Transverse colon (tissue), 4 donors: Measurements from ENCODE around the gene PCIF1. TPM values are rescaled to one million over a fixed set of nuclear protein-coding genes. Genes with fewer than 3 reads are reported as not detected.

Source experiments
- DNase-seq: peaks from one replicate; pipeline ENCODE4 v3.0.0-alpha.2; 2019
- H3K27ac ChIP-seq, 4 donors: fragments of 200-600 bp; sonication (generic); 2 replicates each; pipeline ENCODE4 v1.5.1; 2016 to 2018; ENCODE audit warnings: inconsistent platforms in 4 of 4
- H3K27me3 ChIP-seq: fragments of 200-600 bp; sonication (generic); 2 replicates; pipeline ENCODE4 v1.5.1; 2017; ENCODE audit warnings: inconsistent platforms
- H3K36me3 ChIP-seq, 4 donors: fragments of 200-600 bp; sonication (generic); 2 replicates each; pipeline ENCODE4 v1.5.1; 2017 to 2019; ENCODE audit warnings: inconsistent platforms in 4 of 4
- H3K4me1 ChIP-seq, 4 donors: fragments of 200-600 bp; sonication (generic); 2 replicates each; pipeline ENCODE4 v1.5.1; 2017 to 2020; ENCODE audit warnings: inconsistent platforms in 4 of 4
- H3K4me3 ChIP-seq, 4 donors: fragments of 200-600 bp; sonication (generic); 1 replicate in 1 of 4; 2 replicates in 3 of 4; pipeline versions ENCODE4 v1.5.1 to v1.6.1; 2017 to 2019; ENCODE audit warnings: inconsistent platforms in 4 of 4
- H3K9me3 ChIP-seq, 2 donors: fragments of 200-600 bp; sonication (generic); 2 replicates each; pipeline ENCODE4 v1.5.1; 2017 to 2019; ENCODE audit warnings: inconsistent platforms in 2 of 2
- CTCF ChIP-seq, 5 experiments: fragments of 200-600 bp in 3 of 5; fragments of 450-650 bp in 2 of 5; sonication (generic) in 3 of 5; IDR thresholded peaks; 1 replicate in 2 of 5; 2 replicates in 3 of 5; pipeline ENCODE4 v1.5.1; 2016 to 2017; ENCODE audit warnings: antibody characterized with exemption in 5 of 5, inconsistent platforms in 3 of 5, mild to moderate bottlenecking in 2 of 5, moderate library complexity in 1 of 5
- EP300 ChIP-seq: sonication (generic); formaldehyde crosslinking; IDR thresholded peaks from one replicate; pipeline ENCODE4 v1.6.1; 2017; ENCODE audit warnings: antibody characterized with exemption, low read depth
- POLR2A ChIP-seq: fragments of 450-650 bp; IDR thresholded peaks from one replicate; pipeline ENCODE4 v1.6.1; 2016; ENCODE audit warnings: antibody characterized with exemption, mild to moderate bottlenecking, moderate library complexity
- POLR2AphosphoS5 ChIP-seq, 3 donors: sonication (generic); formaldehyde crosslinking; IDR thresholded peaks; one replicate each; pipeline ENCODE4 v1.6.1; 2016; ENCODE audit warnings: antibody characterized with exemption in 3 of 3
- WGBS, 2 donors: methylation state at CpG; one replicate each; pipeline ENCODE4 v1.1.5; 2018; ENCODE audit warnings: low coverage in 1 of 2; 5-methylcytosine and 5-hydroxymethylcytosine counted together
- in situ Hi-C, 4 donors: fragments of 200-750 bp; cut with MboI; loops; one replicate each; pipeline versions ENCODE4 v1.15.0 to v1.15.1; 2017; ENCODE audit warnings: low sequenced_read_pairs in 3 of 4, low pct_ligation_motif_present in 1 of 4, low pct_unique_long_range_greater_than_20kb in 1 of 4
- intact Hi-C: fragments of 100-400 bp; cut with DNase I; formaldehyde crosslinking; loops from one replicate; pipeline ENCODE4 v1.15.1; 2023; ENCODE audit warnings: low total_unique reads
- total RNA-seq, 4 donors: library from RNA; depleted of rRNA; stranded (reverse); fragments of >200 nt; gene quantifications; one replicate each; pipeline ENCODE4 v1.1.0, GENCODE V29; 2016

The PCIF1 gene
- total RNA-seq, 4 donors from 2014 or later: 23.5 to 52.0 (median 32.0) TPM

DNA sequence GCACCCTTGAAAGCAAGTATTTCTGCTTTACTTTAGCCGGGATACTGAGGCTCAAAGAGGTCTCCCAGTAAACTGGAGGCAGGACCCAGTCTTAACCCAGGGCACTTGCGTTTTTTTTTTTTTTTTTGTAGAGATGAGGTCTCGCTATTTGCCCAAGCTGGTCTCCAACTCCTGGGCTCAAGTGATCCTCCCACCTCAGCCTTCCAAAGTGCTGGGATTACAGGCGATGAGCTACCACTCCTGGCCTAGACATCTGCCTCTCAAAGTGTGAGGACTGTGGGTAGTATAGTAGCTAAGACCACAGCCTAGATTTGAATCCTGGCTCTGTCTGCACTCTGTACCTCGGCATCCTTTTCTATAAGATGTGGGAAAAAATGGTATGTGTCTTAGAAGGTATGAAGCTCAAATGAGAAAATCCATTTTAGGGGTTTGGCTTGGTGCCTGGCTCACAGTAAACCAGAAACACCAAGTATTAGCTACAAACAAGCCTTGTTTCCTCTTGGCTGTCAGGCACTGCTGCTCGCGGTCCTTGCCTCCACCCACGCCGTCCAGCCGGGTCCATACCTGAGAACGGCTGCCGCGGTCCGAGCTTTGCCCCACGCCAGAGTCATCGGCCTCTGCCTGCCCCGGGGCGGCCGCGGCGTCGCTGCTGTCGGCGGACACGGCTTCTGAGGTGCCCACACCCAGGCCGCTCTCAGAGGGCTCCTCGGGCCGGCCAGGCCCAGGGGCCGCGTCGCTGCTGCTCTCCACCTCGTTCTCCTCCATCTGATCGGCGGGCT, 36.4 kb downstream of the PCIF1 start:
- DNase-seq: peak; percentile 41
- no peaks in the 10 kb centered on the region for H3K9me3 ChIP-seq
- intact Hi-C loops (loop anchor here (1.0 kb wide), 1 partner anchor 81 kb away; no protein-coding TSS in a partner anchor), in situ Hi-C loops (loop anchor here in 1 of 4 donors (25.0 kb wide), 1 partner anchor 159 kb away; the partner anchor contains the start of gene UBE2C)
- H3K27ac ChIP-seq: peak overlapping the region; percentile 94 to 97 (median 96)
- H3K4me1 ChIP-seq: peaks cover 18 to 24% (median 22%) of the 10 kb centered on the region in 4 donors
- peak overlapping the region; percentile 56 to 96 (median 82) for H3K4me3 ChIP-seq
- H3K36me3 ChIP-seq: peaks cover 0 to 20% (median 8%) of the 10 kb centered on the region in 4 donors
- 5 to 31% methylated on average over 4 to 32 of the region's 34 CpGs for WGBS, 2 donors
- TF ChIP-seq CTCF (IDR thresholded peaks at IDR 0.05): no peak
- no peak for TF ChIP-seq EP300
- TF ChIP-seq POLR2A: no peak
- TF ChIP-seq POLR2AphosphoS5 (IDR thresholded peaks at IDR 0.05): no peak
- no peaks in the 10 kb centered on the region for H3K27me3 ChIP-seq

DNA sequence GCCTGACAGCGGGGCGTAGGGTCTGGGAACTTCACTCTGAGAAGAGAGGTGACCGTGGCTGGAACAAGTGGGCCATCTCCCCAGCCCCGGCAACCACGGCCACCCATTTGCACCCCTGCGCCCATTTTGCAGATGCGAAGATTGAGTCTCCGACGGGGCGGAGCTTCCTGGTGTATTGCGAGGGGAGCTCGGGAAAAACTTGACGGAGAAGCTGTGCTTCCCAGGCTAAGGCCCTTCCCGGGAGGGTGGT, 36.9 kb downstream of the PCIF1 start:
- in situ Hi-C loops (loop anchor here in 1 of 4 donors (25.0 kb wide), 1 partner anchor 159 kb away; the partner anchor contains the start of gene UBE2C), intact Hi-C loops (loop anchor here (1.0 kb wide), 1 partner anchor 81 kb away; no protein-coding TSS in a partner anchor)
- no peak for DNase-seq
- TF ChIP-seq POLR2AphosphoS5 (IDR thresholded peaks at IDR 0.05) (no peak), EP300 (no peak), POLR2A (no peak), CTCF (IDR thresholded peaks at IDR 0.05) (no peak)
- Histone ChIP-seq H3K4me3 (peak overlapping the region; percentile 56 to 96 (median 82)), H3K36me3 (peaks cover 0 to 17% (median 7%) of the 10 kb centered on the region in 4 donors), H3K9me3 (no peaks in the 10 kb centered on the region), H3K27ac (peak overlapping the region; percentile 94 to 97 (median 96)), H3K27me3 (no peaks in the 10 kb centered on the region), H3K4me1 (peaks cover 18 to 24% (median 22%) of the 10 kb centered on the region in 4 donors)
- 7% methylated on average over 7 of the region's 14 CpGs; no CpG with 5 or more reads in 1 of the 2 donors for WGBS, 2 donors

DNA sequence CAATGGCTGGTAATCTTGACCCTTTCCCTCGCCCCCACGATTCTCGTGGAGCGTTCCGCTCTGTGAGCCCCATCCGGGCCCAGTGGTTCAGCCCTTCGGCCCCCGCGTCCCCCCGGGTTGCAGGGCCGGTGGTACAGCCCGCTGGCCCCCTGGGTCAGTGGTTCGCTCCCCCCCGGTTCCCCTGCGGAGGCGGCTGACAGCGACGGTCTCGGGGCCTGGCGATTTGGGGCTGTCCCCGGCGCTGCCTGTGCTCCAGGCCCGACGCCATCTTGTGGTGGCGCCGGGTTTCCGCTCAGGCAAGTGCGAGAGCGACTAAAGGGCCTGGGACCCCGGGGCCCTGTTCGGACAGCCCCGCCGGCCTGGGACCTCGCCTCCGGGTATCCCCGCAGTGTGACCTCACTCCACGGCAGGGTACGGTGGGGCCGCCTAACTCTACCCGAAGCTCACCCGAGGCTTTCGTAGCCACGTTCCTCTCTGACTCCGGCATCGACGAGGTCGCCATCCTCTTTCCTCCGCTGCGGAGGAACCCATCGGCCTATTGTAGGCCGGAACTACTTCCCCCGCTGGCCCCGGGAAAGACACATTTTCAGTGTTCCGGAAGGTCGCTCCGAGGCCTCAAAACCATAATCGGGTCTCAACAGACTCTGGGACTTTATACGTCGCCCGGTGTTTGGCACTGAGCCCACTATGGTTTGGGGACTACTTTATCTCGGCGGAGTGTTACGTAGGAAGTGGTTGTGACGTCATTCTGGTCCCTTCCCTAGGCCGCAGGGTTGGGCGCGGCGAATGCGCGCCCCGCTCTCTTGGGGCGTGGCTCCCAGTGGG, 37.4 kb downstream of the PCIF1 start, which contains the start of gene ZNF335:
Gene ZNF335, minus strand, starts transcription at position 529 of the 825 bp plus-strand sequence. CDS start 793 bp downstream, outside the sequence.
- in situ Hi-C loops: loop anchor here in 1 of 4 donors (25.0 kb wide), 1 partner anchor 160 kb away; the partner anchor contains the start of gene UBE2C
- H3K27ac ChIP-seq: peak within 1 kb of the TSS; percentile 94 to 97 (median 96)
- TF ChIP-seq CTCF (IDR thresholded peaks at IDR 0.05) (peak in 4 of 5 experiments; percentile 44 to 83 (median 66)), POLR2AphosphoS5 (IDR thresholded peaks at IDR 0.05) (peak; percentile 76 to 82 (median 76)), POLR2A (peak; percentile 89), EP300 (no peak)
- intact Hi-C loops: loop anchor here (1.0 kb wide), 1 partner anchor 82 kb away; no protein-coding TSS in a partner anchor
- 1% methylated on average over 26 of the region's 72 CpGs; no CpG with 5 or more reads in 1 of the 2 donors for WGBS, 2 donors
- H3K36me3 ChIP-seq: peaks cover 0 to 14% (median 6%) of the 10 kb centered on the region in 4 donors
- H3K9me3 ChIP-seq: no peaks in the 10 kb centered on the region
- DNase-seq: peak; percentile 95
- H3K4me1 ChIP-seq: peaks cover 18 to 24% (median 22%) of the 10 kb centered on the region in 4 donors
- no peaks in the 10 kb centered on the region for H3K27me3 ChIP-seq
- peak within 1 kb of the TSS; percentile 56 to 96 (median 82) for H3K4me3 ChIP-seq
